Spinal cord (tissue), 10 donors: ENCODE results near the gene S100P. TPM values are rescaled to one million over a fixed set of nuclear protein-coding genes. Genes with fewer than 3 reads are reported as not detected.

Source experiments
- DNase-seq, 6 donors: peaks; one replicate each; pipeline versions ENCODE4 v3.0.0 to v3.0.0-alpha.2; 2013 to 2015; ENCODE audit warnings: low spot score in 6 of 6, low read depth in 4 of 6
- H3K27ac ChIP-seq: one replicate; pipeline ENCODE4 v1.5.1; 2013; ENCODE audit warnings: low read depth, low read length, control low read depth
- H3K27me3 ChIP-seq: one replicate; pipeline ENCODE4 v1.6.1; 2013; ENCODE audit warnings: low read length; ENCODE audit not compliant: control insufficient read depth, insufficient read depth
- H3K36me3 ChIP-seq: one replicate; pipeline ENCODE4 v1.6.1; 2013; ENCODE audit warnings: low read length; ENCODE audit not compliant: control insufficient read depth, insufficient read depth
- H3K4me1 ChIP-seq: one replicate; pipeline ENCODE4 v1.6.1; 2013; ENCODE audit warnings: low read length; ENCODE audit not compliant: control insufficient read depth, insufficient read depth
- H3K4me3 ChIP-seq: one replicate; pipeline ENCODE4 v1.5.1; 2013; ENCODE audit warnings: low read depth, low read length, control low read depth
- H3K9me3 ChIP-seq: one replicate; pipeline ENCODE4 v1.6.1; 2013; ENCODE audit warnings: low read length; ENCODE audit not compliant: control insufficient read depth, insufficient read depth
- WGBS: methylation state at CpG from one replicate; pipeline ENCODE4 v1.1.5; 2013; ENCODE audit warnings: missing lambda C conversion rate; ENCODE audit not compliant: insufficient coverage; 5-methylcytosine and 5-hydroxymethylcytosine counted together
- polyA plus RNA-seq, 2 donors: library from polyadenylated mRNA; unstranded; fragments of 120-200 nt; gene quantifications; one replicate each; pipeline ENCODE4 v1.2.1, GENCODE V29; 2013; ENCODE audit not compliant: insufficient read length in 2 of 2
- total RNA-seq, 2 donors: library from RNA; depleted of rRNA in 1 of 2; stranded (reverse); fragments of 120-200 nt in 1 of 2; fragments of >200 nt in 1 of 2; gene quantifications; one replicate each; pipeline versions ENCODE4 v1.2.3 to v1.2.4, GENCODE V29; 2013 to 2014
- donor health status: healthy.

The S100P gene
- total and polyA plus RNA-seq, 4 donors = 0.60 to 6.9 (median 3.0) TPM

- Histone ChIP-seq H3K27me3 (peaks cover 30% of the 10 kb centered on the region), H3K27ac (no peak overlapping the region), H3K36me3 (peaks cover 5% of the 10 kb centered on the region), H3K9me3 (no peaks in the 10 kb centered on the region), H3K4me3 (no peak overlapping the region), H3K4me1 (peaks cover 22% of the 10 kb centered on the region)
- WGBS = 45% methylated on average over 55 of the region's 65 CpGs
- DNase-seq = no peak
Observed at GRCh38 chr4:6657242-6658208, 36.2 kb upstream of the S100P start.

DNA sequence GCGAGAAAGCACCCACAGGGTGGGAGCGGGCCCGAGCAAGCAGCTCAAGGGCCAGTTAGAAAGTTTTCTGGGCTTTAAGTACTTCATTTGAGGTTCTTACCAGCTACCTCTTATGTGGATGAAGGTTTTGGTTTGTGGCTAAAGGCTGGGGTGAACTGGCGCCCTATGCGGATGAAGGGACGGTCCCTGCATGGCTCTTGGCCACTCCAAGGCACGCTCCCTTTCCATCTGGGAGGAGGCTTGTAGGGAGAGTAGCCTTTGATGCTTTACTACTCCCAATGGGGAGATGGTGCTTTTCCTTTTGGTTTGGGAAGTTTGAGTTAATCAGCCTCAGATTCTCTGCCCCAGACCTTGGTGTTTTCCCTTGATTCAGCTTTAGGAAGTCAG, 35.5 kb upstream of the S100P start:
- Histone ChIP-seq H3K36me3 (peaks cover 5% of the 10 kb centered on the region), H3K27me3 (peaks cover 30% of the 10 kb centered on the region), H3K4me1 (peaks cover 22% of the 10 kb centered on the region), H3K4me3 (no peak overlapping the region), H3K27ac (no peak overlapping the region), H3K9me3 (no peaks in the 10 kb centered on the region)
- 71% methylated on average over 7 of the region's 7 CpGs for WGBS
- no peak for DNase-seq

- DNase-seq = peak in 2 of 6 donors; percentile 24 to 27
- H3K27ac ChIP-seq = no peak overlapping the region
- whole genome bisulfite sequencing = 9% methylated on average over 45 of the region's 52 CpGs
- peaks cover 22% of the 10 kb centered on the region for H3K4me1 ChIP-seq
- peaks cover 5% of the 10 kb centered on the region for H3K36me3 ChIP-seq
- peak overlapping the region; percentile 19 for H3K4me3 ChIP-seq
- H3K9me3 ChIP-seq = no peaks in the 10 kb centered on the region
- H3K27me3 ChIP-seq = peaks cover 35% of the 10 kb centered on the region
Observed at GRCh38 chr4:6658597-6659075, 35.0 kb upstream of the S100P start.

DNA sequence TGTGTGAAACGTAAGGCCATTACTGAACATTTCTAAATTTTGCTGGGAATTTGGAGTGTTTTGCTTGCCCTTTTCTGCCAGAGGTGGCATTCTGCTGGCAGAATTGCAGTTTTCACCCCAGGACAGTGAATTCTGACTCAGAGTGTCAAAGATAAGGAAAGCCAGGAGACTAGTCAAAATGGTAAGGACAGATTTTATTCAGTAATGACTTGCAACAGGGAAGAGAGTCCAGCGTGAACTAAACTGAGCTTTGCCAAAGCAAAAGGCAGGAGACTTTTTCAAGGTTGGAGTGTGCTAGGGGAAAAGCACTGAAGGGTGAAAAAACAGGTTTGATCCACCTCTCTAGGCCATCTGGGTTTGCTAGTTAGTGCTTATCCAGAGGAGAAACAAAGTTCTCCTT, 33.8 kb upstream of the S100P start:
- Histone ChIP-seq H3K4me3 (no peak overlapping the region), H3K4me1 (peaks cover 31% of the 10 kb centered on the region), H3K36me3 (peaks cover 5% of the 10 kb centered on the region), H3K9me3 (no peaks in the 10 kb centered on the region), H3K27ac (no peak overlapping the region), H3K27me3 (peaks cover 46% of the 10 kb centered on the region)
- no peak for DNase-seq
- WGBS = 96% methylated on average over 2 of the region's 2 CpGs

DNA sequence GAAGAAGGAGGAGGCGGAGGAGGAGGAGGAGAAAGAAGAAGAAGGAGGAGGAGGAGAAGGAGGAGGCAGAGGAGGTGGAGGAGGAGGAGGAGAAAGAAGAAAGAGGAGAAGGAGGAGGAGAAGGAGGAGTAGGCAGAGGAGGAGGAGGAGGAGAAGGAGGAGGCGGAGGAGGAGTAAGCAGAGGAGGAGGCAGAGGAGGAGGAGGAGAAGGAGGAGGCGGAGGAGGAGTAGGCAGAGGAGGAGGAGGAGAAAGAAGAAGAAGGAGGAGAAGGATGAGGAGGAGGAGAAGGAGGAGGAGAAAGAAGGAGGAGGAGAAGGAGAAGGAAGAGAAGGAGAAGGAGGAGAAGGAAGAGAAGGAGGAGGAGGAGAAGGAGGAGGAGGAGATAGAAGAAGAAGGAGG, 33.2 kb upstream of the S100P start:
- 96% methylated on average over 3 of the region's 3 CpGs for WGBS
- DNase-seq = no peak
- peaks cover 31% of the 10 kb centered on the region for H3K4me1 ChIP-seq
- H3K9me3 ChIP-seq = no peaks in the 10 kb centered on the region
- no peak overlapping the region for H3K4me3 ChIP-seq
- peaks cover 52% of the 10 kb centered on the region for H3K27me3 ChIP-seq
- H3K36me3 ChIP-seq = peaks cover 5% of the 10 kb centered on the region
- H3K27ac ChIP-seq = no peak overlapping the region

DNA sequence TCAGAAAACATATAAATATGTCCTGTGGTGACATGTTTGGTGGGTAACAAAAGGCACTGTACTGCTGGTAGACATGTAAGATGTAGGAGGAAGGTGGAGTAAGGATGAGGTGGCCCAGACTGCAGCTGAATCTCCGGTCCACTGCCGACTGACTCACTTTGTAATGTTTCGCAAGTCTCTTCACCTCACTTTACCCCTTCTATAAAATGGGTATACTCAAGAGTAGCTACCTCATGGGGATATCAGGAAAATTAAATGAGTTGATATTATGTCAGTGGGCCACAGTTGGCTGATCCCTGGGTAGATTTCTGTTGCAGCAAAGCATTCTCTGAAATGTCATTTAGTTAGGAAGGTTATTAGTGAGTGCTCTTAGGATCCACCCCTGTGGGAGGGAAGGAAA, 31.1 kb upstream of the S100P start:
- peaks cover 54% of the 10 kb centered on the region for H3K27me3 ChIP-seq
- WGBS = no CpG with 5 or more reads among the region's 3 CpGs
- H3K4me1 ChIP-seq = peaks cover 27% of the 10 kb centered on the region
- H3K36me3 ChIP-seq = peaks cover 12% of the 10 kb centered on the region
- H3K27ac ChIP-seq = no peak overlapping the region
- H3K9me3 ChIP-seq = no peaks in the 10 kb centered on the region
- no peak for DNase-seq
- H3K4me3 ChIP-seq = no peak overlapping the region

DNA sequence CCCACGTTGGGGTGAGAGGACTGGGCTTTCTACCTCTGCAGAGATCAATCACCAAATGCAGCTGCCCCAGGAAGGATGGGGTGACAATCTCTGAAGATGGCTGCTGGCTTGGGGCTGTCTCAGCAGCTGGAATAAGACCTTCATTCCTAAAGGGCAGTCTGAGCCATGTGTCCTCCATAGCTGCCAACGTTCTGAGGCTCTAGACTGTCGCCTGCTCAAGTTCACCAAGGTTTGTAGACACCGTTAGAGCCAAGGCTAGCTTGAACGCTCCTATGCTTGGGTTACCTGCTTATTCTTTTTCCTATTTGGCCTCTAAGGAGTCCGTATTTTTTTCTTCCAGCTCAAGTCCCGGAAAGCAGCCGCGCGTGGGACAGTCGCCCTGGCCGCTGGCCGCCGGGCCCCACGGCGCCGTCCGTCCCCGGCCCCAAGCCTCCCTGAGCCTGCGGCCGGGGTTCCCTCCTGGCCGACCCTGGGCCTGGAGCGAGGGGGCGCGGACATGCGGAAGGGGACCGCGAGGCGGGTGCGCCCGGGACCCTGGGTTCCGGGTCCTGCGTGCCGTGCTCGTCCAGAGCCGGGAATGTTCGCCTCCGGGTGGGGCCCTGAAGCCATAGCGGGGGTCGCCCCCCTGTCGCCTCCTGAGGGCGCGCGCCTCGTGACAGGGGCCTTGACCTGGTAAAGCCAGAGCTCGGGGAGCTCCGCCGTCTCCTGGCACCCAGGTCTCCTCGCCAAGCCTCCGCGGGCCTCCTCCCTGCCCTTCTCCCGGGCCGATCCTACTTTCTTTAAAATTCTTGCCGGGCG, 29.9 kb upstream of the S100P start:
- peaks cover 15% of the 10 kb centered on the region for H3K4me1 ChIP-seq
- 14% methylated on average over 55 of the region's 55 CpGs for WGBS
- no peaks in the 10 kb centered on the region for H3K9me3 ChIP-seq
- no peak for DNase-seq
- no peak overlapping the region for H3K4me3 ChIP-seq
- no peak overlapping the region for H3K27ac ChIP-seq
- peaks cover 46% of the 10 kb centered on the region for H3K27me3 ChIP-seq
- H3K36me3 ChIP-seq = peaks cover 16% of the 10 kb centered on the region

DNA sequence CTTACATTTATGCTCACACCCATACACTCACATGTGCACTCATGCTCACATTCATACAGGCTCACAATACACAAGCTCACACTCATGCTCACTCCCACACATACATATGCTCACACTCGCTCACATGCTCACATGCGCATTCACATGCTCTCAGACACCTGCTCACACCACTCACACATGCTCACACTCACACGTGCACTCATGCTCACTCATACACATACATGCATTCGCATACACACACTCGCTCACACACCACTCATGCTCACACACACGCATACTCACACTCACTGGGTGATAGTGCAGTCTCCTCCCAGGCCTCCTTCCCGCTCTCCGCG, 28.4 kb upstream of the S100P start:
- peaks cover 38% of the 10 kb centered on the region for H3K27me3 ChIP-seq
- H3K9me3 ChIP-seq = no peaks in the 10 kb centered on the region
- H3K27ac ChIP-seq = no peak overlapping the region
- DNase-seq = no peak
- H3K36me3 ChIP-seq = peaks cover 17% of the 10 kb centered on the region
- 100% methylated on average over 6 of the region's 9 CpGs for WGBS
- H3K4me3 ChIP-seq = no peak overlapping the region
- H3K4me1 ChIP-seq = peaks cover 9% of the 10 kb centered on the region

- Histone ChIP-seq H3K27ac (no peak overlapping the region), H3K27me3 (peaks cover 25% of the 10 kb centered on the region), H3K4me1 (peaks cover 15% of the 10 kb centered on the region), H3K4me3 (no peak overlapping the region), H3K9me3 (no peaks in the 10 kb centered on the region), H3K36me3 (peaks cover 17% of the 10 kb centered on the region)
- WGBS = 95% methylated on average over 10 of the region's 11 CpGs
- no peak for DNase-seq
Observed at GRCh38 chr4:6668391-6668790, 25.3 kb upstream of the S100P start.
